ENCODE data around the gene IMPA2.

- TF ChIP-seq, protein P1, sequence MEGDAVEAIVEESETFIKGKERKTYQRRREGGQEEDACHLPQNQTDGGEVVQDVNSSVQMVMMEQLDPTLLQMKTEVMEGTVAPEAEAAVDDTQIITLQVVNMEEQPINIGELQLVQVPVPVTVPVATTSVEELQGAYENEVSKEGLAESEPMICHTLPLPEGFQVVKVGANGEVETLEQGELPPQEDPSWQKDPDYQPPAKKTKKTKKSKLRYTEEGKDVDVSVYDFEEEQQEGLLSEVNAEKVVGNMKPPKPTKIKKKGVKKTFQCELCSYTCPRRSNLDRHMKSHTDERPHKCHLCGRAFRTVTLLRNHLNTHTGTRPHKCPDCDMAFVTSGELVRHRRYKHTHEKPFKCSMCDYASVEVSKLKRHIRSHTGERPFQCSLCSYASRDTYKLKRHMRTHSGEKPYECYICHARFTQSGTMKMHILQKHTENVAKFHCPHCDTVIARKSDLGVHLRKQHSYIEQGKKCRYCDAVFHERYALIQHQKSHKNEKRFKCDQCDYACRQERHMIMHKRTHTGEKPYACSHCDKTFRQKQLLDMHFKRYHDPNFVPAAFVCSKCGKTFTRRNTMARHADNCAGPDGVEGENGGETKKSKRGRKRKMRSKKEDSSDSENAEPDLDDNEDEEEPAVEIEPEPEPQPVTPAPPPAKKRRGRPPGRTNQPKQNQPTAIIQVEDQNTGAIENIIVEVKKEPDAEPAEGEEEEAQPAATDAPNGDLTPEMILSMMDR (IDR thresholded peaks at IDR 0.05): no peak
- TF ChIP-seq EP300 (IDR thresholded peaks at IDR 0.05) (no peak), POLR2AphosphoS5 (IDR thresholded peaks at IDR 0.05) (no peak)
Observed at GRCh38 chr18:12053289-12053688, 72.0 kb downstream of the IMPA2 start.
